NCI-H748 (cell line): ENCODE measurements around the gene NTN1.
"Not testable (repeated sequence)": the region's sequence is repeated elsewhere in the genome, so short reads cannot be mapped to it uniquely, and the experiment has no call there.

Experiments
- DNase-seq: peaks from one replicate; lab custom pipeline; 2025; ENCODE audit not compliant: unreplicated experiment; lab: John Stamatoyannopoulos, UW

Gene NTN1

DNA sequence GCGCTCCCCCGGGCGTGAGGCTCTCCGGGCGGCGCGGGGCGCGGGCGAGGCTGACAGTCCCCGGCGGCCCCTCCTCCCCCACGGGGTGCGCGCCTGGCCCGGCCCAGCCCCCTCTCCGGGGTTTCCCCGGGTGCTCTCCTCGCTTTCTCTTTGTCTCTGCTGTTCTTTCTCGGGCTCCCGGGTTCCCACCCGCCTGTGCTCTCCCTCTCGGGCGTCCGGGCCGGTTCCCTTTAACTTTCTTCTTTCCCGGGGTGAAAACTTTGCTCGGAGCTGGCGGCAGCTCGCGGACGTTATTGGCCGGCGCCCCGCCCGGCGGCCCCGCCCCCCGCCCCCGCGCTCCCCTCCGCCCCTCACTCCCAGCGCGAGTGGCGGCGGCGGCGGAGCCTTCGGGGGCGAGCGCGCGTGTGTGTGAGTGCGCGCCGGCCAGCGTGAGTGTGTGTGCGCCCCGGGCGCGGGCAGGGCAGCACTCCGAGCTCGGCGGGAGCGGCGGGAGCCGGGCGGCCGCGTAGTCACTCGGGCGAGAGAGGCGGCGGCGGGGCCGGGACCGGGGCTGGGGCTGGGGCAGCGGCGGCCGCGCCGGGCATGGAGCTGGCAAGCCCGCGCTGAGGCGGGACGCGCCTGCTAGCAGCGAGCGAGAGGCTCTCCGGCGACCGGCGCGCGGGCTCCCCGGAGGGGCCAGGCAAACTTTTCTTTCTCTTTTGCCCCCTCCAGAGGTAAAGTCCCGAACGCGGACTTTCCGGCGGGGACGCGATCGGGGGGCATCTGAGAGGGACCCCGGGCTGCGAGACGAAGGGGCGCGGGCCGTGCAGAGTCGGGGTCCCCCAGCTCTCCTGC, at the start of gene NTN1:
Gene NTN1 (plus strand): TSS at position 353 of the 834 bp plus-strand sequence. CDS start 864 bp downstream, outside the sequence.
- peak; percentile 79 for DNase-seq

DNA sequence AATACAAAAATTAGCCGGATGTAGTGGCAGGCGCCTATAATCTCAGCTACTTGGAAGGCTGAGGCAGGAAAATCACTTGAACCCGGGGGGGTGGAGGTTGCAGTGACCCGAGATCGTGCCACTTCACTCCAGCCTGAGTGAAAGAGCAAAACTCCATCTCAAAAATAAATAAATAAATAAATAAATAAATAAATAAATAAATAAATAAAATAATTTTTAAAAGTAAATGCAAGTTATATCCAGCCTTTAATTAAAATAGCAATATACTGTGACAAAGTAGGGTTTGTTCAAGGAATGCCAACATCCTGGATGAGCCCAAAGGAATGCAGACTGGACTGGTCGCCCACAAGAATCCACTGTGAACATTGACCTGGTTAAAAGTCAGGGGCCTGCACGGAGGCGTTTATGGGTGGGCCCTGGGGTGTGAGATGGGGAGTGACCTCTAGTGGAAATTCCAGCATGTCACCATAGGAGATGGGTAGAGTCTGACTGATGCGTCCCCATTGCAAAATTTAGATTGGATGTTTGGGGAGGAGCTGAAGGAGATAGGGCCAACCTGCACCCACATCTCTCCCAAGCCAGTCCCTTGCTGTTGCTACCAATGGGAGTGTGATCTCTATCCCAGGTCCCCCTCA, 46.1 kb upstream of the NTN1 start:
- DNase-seq = no peak

DNA sequence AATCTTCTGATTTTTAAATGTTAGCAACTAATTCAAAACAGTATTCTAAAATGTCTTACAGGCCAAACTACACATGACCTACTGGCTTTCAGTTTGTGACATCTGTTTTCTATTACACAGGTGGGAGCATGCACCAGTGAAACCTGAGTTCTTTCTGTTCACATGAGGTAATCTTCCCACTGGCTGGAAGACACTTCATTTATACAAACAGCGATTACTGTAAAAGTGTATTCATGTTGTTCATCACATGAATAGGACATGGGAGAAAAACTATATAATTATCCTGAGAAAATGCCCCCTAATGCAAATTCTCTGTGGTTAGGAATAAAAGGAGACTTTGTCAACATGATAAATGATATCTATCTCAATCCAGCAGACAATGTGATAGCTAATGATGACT, 44.7 kb upstream of the NTN1 start:
- peak; percentile 99 for DNase-seq

DNA sequence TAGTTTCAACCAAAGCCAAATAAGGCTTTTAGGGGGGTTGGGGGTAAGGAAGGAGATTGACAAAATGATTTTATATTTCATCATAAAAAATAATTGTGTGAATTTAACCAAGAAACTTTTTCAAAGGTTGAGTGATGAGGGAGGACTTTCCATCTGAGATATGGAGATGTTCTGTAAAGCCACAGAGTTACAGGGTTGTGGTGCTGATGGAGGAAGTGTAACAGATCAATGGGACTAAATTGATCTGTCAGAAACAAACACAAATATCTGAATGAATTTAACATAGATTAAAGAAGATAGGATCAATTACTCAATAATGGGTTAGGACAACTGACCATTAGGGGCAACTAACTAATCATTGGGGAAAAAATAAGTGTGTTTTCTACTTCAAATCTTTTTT, 41.6 kb upstream of the NTN1 start:
- no peak for DNase-seq

DNA sequence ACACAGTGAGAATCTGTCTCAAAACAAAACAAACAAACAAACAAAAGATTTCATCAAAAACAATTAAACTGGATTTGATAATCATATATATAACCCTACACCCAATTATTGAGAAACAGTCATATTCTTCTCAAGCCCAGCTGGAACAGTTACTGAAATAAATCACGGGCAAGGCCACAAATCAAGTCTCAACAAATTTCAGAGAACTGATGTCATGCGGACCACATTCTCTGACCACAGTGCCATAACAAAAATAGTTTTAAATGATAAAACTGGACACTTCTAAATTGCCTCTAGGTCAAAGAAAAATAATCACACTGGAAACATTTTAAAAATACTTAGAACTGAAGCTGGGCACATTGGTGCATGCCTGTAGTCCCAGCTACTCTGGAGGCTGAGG, 39.9 kb upstream of the NTN1 start:
- DNase-seq = no peak

DNA sequence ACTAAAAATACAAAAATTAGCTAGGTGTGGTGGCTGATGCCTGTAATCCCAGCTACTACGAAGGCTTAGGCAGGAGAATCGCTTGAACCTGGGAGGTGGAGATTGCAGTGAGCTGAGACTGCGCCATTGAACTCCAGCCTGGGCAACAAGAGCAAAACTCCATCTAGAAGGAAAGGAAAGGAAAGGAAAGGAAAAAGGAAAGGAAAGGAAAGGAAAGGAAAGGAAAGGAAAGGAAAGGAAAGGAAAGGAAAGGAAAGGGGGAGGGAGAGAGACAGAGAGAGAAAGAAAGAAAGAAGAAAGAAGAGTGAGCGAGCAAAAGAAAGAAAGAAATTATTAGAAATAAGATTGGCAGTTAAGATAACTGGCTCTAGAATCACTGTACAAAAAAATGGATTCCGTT, 37.1 kb upstream of the NTN1 start:
- not testable (repeated sequence) for DNase-seq

DNA sequence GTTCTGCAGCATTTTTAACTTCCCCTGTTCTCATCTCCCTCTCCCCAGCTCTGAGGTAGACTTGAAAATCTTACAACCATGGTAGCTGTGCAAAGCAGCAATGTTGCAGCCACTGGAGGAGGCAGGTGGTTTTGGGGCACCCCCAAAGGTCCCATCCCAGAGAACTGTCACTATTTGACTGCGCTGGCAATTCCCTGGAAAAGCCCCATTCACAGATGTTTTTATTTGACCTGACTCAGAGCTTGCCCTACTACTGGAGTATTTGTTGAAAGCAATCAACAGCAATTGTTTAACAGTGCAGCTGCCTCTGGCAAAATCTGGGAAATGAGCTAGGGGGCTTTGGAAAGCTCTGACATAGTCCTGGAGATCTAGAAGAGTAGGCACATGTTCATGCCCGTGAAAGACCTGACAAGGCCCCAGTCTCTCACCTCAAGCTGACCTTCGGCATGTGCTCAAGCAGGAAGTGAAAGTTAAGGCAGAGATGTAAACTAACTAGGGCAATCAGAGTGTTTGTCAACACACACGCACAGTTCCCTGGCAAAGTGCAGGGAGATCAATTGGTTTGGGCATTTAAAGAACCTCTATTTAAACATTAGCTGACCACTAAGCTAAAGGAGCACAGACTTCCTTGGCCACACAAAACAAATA, 36.1 kb upstream of the NTN1 start:
- DNase-seq = no peak

DNA sequence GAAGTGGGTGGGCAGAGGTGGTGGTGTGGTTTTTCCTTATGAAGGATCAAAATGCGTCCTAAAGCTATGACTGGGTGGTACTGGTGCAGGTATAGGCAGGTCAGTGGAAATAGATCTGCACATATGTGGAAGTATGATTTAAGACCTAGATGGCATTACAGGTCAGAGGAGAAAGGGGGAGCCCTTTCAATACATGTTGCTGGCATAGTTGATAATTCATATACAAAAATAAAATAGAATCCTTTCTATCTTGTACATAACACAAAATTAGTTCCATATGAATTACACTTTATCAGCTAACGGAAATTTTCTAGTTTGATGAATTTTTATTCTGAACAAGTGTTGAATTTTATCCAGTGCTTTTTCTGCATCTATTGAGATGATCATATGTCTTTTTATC, 35.0 kb upstream of the NTN1 start:
- no peak for DNase-seq

DNA sequence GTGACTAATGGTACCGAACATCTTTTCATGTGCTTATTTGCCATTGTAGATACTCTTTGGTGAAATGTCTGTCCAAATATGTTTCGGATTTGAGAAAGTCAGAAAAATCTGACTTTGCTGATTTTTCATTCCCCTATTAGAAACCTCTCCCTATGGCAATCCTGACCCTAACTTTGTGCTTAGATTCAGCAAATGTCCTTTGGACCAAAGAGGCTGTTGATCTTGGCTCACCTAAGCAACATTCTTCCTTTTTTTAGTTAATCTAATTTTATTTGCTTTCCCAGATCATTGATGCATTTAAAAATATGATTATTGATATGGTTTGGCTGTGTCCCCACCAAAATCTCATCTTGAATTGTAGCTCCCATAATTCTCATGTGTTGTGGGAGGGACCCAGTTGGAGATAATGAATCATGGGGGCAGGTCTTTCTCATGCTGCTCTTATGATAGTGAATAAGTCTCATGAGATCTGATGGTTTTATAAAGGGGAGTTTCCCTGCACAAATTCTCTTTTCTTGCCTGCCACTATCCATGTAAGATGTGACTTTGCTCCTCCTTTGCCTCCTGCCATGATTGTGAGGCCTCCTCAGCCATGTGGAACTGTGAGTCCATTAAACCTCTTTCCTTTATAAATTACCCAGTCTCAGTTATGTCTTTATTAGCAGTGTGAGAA, 32.9 kb upstream of the NTN1 start:
- DNase-seq = not testable (repeated sequence)

DNA sequence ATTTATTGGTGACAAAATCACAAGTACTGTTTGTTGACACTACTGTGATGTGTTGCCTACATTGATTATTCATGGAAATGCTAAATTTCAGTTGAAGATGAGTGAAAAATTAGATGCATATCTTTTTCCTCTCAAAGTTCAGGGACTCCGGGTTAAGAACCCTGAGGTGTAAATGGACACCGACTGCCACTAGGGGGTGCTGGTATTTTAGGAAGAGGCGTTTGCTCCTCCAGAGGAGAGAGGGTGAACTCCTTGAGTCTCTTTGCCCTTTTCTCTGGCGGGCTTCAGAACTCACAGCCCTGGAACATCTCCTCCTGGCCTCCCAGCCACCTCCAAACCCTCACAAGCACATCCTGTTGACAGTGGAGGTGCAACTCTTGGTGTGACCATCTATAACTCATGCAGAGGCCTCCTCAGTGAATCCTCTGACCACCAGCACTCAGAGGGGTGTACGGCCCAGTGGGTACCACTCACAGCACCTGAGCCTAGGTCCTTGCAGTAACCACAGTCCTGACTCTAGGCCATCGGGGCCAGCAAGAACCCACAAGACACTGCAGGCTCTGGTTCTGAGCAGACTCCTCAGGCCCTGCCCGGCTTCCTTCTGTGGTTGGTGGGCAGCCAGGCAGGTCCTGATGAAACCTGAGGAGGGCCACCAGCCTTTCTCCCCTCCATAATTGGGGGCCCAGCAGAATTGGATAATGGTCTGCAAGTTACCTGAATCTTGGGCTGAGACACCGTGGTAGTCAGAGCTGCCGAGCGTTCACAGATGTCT, 29.6 kb upstream of the NTN1 start:
- peak; percentile 64 for DNase-seq

DNA sequence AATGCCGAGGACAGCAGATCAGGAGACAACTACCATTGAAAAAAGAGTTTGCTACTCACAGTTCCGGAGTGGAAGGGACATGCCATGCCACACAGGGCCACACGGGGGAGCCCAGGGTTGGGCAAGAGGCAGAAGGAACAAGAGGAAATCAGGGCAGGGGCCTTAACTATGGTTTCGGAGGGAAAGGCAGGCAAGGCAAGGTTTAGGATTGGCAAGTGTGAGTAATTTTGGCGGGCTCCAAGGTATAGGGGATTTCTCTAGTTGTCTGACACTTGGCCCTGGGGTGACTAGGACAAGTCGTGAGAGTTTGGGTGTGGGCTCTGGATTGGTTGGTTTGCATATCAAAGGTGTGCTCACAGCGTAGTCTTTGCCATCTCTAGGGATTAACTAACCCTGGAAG, 27.0 kb upstream of the NTN1 start:
- peak; percentile 73 for DNase-seq

DNA sequence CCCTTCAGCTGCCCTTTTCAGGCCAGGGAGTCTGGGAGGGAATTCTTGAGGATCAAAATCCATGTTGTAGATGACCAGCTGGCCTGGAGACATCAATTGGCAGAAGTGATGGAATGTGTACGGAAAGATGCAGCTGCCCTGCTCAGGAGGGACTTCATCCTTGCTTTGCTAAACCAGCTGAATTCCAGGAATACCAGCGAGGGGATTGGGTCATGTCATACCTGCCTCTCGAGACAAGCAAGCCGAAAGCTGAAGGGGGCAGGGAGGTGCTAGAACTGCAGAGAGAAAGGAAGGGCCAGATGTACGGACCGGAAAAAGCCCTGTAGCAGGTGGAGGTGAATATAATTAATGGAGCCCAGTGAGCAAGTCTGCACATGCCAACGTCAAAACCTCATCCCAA, 25.6 kb upstream of the NTN1 start:
- DNase-seq = no peak

DNA sequence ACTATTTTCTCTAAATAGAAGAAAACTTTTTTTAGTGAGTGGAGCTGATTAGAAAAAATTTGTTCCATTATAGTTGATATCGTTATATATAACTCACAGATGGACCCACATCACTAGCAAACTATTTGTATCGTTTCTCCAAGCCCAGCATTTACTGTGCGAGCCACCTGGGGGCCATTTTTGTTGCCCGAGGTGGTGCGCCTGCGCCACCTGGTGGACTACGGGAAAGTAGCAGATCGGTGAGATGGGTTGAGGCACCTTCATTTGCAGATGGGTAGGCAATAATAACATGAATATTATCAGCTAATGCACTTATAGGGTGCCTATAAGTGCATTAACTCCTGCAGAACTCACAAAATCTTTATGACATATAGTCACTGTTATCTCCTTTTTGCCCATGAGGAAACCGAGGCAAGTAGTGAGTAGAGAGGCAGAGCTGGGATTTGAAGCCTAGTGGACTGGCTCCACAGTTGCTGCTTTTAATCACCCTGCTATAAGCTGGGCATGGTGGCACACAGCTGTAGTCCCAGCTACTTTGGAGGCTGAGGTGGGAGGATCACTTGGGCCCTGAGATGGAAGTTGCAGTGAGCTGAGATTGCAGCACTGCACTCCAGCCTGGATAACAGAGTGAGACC, 23.2 kb upstream of the NTN1 start:
- peak; percentile 80 for DNase-seq

DNA sequence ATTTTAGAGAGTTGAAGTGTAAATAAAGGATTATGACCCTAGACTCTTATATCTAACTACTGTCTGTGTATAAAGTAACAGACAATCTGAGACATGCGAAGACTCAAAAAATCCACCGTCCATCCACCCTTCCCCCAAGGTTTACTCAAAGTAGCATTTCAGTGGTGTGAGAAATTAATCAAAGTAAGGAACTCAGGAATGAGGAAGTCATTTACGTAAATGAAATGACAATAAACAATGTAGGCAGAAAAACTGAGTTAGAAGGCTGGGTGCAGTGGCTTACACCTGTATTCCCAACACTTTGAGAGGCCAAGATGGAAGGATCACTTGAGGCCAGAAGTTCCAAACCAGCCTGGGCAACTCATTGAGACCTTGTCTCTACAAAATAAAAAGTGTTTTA, 19.8 kb upstream of the NTN1 start:
- no peak for DNase-seq

DNA sequence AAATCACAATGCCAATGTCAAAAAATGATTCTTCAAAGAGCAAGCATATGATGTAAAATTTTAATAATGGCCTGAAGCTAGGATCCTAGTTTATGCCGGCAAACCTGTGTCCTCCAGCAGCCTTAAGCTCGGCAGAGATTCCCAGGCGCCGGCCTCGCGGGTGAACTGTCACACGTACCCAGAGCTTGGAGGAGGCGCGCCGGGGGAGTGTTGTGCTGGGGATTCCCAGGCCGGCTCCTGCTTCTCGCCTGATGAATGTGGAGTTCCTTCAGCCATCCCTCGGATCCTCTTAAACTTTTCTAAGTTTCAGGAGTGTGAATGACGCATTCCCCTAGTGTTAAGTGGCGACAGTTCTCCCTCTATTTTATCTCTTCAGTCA, 19.1 kb upstream of the NTN1 start:
- peak; percentile 36 for DNase-seq

DNA sequence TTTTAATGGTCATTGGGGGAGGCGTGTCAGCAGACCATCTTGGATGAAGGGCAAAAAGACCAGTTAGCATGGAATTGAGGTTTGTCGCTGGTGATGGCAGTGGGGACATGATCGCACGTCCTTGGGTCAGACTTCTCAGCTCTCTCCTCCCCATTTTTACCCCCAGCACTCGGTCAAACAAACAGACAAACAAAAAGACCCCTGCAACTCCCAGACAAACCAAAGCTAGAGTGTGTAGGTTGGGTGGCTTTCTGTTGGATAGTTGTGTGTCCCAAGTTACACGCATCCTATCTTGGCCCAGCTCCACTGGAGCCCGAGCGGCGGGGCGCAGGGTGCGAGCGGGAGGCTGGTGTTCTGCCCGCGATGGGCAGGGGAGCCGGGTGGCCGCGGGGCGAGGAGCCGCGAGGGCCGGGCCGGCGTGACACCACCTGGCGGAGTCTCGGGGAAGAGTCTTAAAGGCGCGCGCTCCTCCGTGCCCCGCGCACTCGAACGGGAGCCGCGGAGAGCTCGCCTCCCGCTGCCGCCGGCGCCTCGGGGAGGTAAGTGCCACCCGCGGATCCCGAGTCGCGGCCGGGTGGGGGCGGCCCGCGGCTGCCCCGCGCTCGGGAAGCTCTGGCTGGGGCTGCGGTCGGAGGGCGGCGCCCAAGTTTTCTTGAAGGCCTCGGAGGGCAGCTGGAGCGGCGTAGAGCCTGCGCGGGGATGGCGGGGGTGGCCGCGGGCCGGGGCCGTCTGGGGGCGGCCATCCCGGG, 18.5 kb upstream of the NTN1 start:
- DNase-seq = peak; percentile 69

DNA sequence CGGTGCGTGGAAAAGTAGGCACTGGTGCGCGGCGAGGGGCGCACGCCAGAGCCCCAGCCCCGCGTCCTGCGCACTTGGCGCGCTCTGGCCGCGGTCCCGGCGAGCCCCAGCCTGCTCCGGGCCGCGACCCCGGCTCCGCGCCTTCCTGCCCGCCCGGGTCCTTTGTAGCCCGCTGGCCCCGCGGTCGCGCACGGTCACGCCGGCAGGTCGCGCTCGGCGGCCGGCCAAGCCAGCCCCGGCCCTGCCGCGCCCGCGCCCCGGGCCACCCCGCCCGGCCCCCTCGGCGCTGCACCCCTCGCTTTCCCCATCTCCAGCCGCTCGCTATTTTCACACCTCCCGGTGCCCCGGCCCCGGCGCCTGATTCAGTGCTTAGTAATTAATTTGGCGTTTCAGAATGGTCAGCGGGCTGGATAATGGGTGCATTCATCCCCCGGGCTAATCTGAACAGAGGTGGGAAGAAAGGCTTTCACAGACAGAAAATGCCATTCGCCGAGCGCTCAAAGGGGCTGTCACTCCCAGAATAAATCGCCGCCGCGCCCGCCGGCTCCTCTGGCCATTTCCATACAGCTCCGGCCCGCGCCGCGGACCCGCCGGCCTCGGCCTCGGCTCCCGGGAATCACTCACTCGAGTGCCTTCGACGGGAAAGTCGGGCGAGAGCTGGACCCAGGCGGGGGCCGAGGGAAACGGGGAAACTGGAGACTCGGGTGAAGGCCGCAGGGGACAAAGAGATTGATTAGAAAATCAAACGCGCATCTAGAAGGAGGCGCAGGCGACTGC, 17.8 kb upstream of the NTN1 start:
- peak; percentile 60 for DNase-seq

DNA sequence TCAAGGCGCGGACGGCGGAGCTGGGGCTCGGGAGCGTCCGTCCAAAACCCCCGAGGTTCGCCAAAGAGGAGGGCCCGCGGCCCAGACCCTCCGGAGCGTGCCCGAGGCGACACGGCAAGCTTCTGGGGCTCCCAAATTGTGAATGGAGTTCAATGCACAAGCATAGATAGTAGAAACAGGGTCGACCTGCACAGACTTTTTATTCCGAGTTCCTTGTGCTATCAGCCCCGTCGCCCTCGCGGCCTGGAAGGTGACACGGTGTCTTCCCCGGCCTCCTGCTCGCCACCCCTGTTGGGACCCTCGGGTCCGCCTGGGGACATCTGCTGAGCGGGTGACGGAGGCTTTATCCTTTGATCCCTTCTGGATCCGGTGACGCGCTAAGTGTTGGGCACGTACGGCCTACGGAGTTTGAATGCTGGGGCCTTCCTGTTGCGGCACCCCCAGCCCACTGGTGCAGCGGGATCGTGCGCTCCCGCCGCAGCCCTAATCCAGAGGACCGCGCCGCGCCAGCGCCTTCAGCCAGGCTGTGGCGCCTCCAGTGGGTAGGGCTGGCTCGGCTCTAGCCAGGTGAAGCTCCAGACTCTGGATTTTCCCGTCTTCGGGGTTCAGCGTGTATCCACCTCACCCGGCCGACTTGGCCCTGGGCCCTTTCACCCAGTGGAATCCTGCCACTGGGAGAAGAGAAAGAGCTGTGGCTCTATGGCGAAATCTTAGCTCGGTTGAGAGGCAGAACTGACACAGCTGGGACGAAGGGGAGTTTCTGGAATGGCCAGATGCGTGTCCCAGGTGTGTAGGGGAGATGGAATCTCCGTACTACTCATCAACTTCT, 17.0 kb upstream of the NTN1 start:
- no peak for DNase-seq
